Coronary artery (tissue), 2 donors: ENCODE measurements around the gene SH3TC2.

Experiments used
- DNase-seq: peaks from one replicate; pipeline ENCODE4 v3.0.0-alpha.2; 2017; ENCODE audit warnings: low spot score
- H3K27ac ChIP-seq, 2 donors: fragments of 200-600 bp; sonication (generic); one replicate each; pipeline ENCODE4 v1.5.1; 2016 to 2019
- H3K4me3 ChIP-seq: fragments of 200-600 bp; sonication (generic); 2 replicates; pipeline ENCODE4 v1.5.1; 2016; ENCODE audit warnings: mild to moderate bottlenecking, moderate library complexity
- CTCF ChIP-seq: fragments of 200-600 bp; sonication (generic); IDR thresholded peaks from one replicate; pipeline ENCODE4 v1.5.1; 2019; ENCODE audit warnings: antibody characterized with exemption

The SH3TC2 gene

GRCh38 chr5:149063017-149063687, at the start of gene SH3TC2:
TSS of gene SH3TC2 (minus strand) at chr5:149063062. CDS start at chr5:149063022, 40 bp downstream.
- H3K4me3 ChIP-seq = no peak within 1 kb of the TSS
- no peak for DNase-seq
- TF ChIP-seq CTCF = no peak
- H3K27ac ChIP-seq = peak within 1 kb of the TSS in 1 of 2 donors; percentile 71

GRCh38 chr5:149110406-149110805, 47.5 kb upstream of the SH3TC2 start:
- H3K4me3 ChIP-seq = no peak overlapping the region

GRCh38 chr5:149108651-149109280, 45.9 kb upstream of the SH3TC2 start:
- TF ChIP-seq CTCF = no peak
- no peak for DNase-seq
- no peak overlapping the region for H3K27ac ChIP-seq
- no peak overlapping the region for H3K4me3 ChIP-seq

More at GRCh38 chr5:149110406-149110805, 47.5 kb upstream of the SH3TC2 start:
- H3K27ac ChIP-seq = no peak overlapping the region
- TF ChIP-seq CTCF = no peak
- no peak for DNase-seq

GRCh38 chr5:149100331-149100730, 37.5 kb upstream of the SH3TC2 start:
- TF ChIP-seq CTCF = no peak
- DNase-seq = no peak
- H3K27ac ChIP-seq = no peak overlapping the region
- H3K4me3 ChIP-seq = no peak overlapping the region

- no peak overlapping the region for H3K4me3 ChIP-seq
- no peak for TF ChIP-seq CTCF
- H3K27ac ChIP-seq = no peak overlapping the region
- no peak for DNase-seq
These were observed 37.1 kb upstream of the SH3TC2 start for GRCh38 chr5:149099920-149100319.

- DNase-seq = no peak
- Histone ChIP-seq H3K4me3 (no peak overlapping the region), H3K27ac (no peak overlapping the region)
- TF ChIP-seq CTCF = no peak
These were observed 32.1 kb upstream of the SH3TC2 start for GRCh38 chr5:149094996-149095395.

- Histone ChIP-seq H3K4me3 (no peak overlapping the region), H3K27ac (no peak overlapping the region)
- DNase-seq = no peak
- TF ChIP-seq CTCF = no peak
These were observed 30.8 kb upstream of the SH3TC2 start for GRCh38 chr5:149093625-149094024.
